MM.1S (cell line): ENCODE data around the gene KRT39.

Experiments
- DNase-seq: peaks from one replicate; pipeline ENCODE4 v3.0.0-alpha.2; 2015
- H2AFZ ChIP-seq: fragments of 300-600 bp; sonication (generic); 2 replicates; pipeline ENCODE4 v1.6.0; 2016; ENCODE audit warnings: antibody characterized with exemption, low read length
- H3F3A ChIP-seq: fragments of 300-600 bp; sonication (generic); 2 replicates; pipeline ENCODE4 v1.6.1; 2016; ENCODE audit warnings: mild to moderate bottlenecking, antibody characterized with exemption, low read length, moderate library complexity, mixed read lengths; ENCODE audit not compliant: insufficient read depth
- H3K27ac ChIP-seq: fragments of 300-600 bp; sonication (generic); 2 replicates; pipeline ENCODE4 v1.5.1; 2016; ENCODE audit warnings: mild to moderate bottlenecking, low read length
- H3K27me3 ChIP-seq: fragments of 300-600 bp; sonication (generic); replicated peaks from 2 replicates; pipeline ENCODE4 v1.6.0; 2016; ENCODE audit warnings: low read length; ENCODE audit not compliant: insufficient read depth
- H3K36me3 ChIP-seq: fragments of 300-600 bp; sonication (generic); replicated peaks from 2 replicates; pipeline ENCODE4 v1.6.1; 2016; ENCODE audit warnings: mild to moderate bottlenecking, low read length, mixed read lengths; ENCODE audit not compliant: insufficient read depth
- H3K4me1 ChIP-seq: fragments of 300-600 bp; sonication (generic); 2 replicates; pipeline ENCODE4 v1.6.1; 2016; ENCODE audit warnings: low read length, mixed read lengths
- H3K4me2 ChIP-seq: fragments of 300-600 bp; sonication (generic); 2 replicates; pipeline ENCODE4 v1.6.0; 2016; ENCODE audit warnings: low read depth, low read length
- H3K4me3 ChIP-seq: fragments of 300-600 bp; sonication (generic); 2 replicates; pipeline ENCODE4 v1.5.1; 2016; ENCODE audit warnings: low read length, mixed read lengths
- H3K79me2 ChIP-seq: fragments of 300-600 bp; sonication (generic); 2 replicates; pipeline ENCODE4 v1.6.1; 2016; ENCODE audit warnings: mixed run types, low read length, mixed read lengths
- H3K9ac ChIP-seq: fragments of 300-600 bp; sonication (generic); 2 replicates; pipeline ENCODE4 v1.6.1; 2016; ENCODE audit warnings: low read length, mixed read lengths
- H3K9me2 ChIP-seq: fragments of 300-600 bp; sonication (generic); replicated peaks from 2 replicates; pipeline ENCODE4 v1.6.1; 2016; ENCODE audit warnings: mild to moderate bottlenecking, low read length, mixed read lengths; ENCODE audit not compliant: insufficient read depth
- H3K9me3 ChIP-seq: fragments of 300-600 bp; sonication (generic); replicated peaks from 2 replicates; pipeline ENCODE4 v1.6.1; 2016; ENCODE audit warnings: mild to moderate bottlenecking, low read length, mixed read lengths; ENCODE audit not compliant: insufficient read depth
- H4K20me1 ChIP-seq: fragments of 300-600 bp; sonication (generic); 2 replicates; pipeline ENCODE4 v1.6.1; 2016; ENCODE audit warnings: mild to moderate bottlenecking, low read length, moderate library complexity, mixed read lengths; ENCODE audit not compliant: insufficient read depth
- CTCF ChIP-seq: fragments of 300-600 bp; sonication (generic); IDR thresholded peaks from 2 replicates; pipeline ENCODE4 v1.5.1; 2016; ENCODE audit warnings: antibody characterized with exemption, low read length, mixed read lengths
- EZH2 ChIP-seq: fragments of 300-600 bp; sonication (generic); optimal IDR thresholded peaks from 2 replicates; pipeline ENCODE3; 2017; ENCODE audit warnings: low read depth, mild to moderate bottlenecking, antibody characterized with exemption, low read length, mixed read lengths
- EZH2phosphoT487 ChIP-seq: fragments of 300-600 bp; sonication (generic); IDR thresholded peaks from 2 replicates; pipeline ENCODE4 v1.6.1; 2018; ENCODE audit warnings: antibody characterized with exemption, low read length

The KRT39 gene

DNA sequence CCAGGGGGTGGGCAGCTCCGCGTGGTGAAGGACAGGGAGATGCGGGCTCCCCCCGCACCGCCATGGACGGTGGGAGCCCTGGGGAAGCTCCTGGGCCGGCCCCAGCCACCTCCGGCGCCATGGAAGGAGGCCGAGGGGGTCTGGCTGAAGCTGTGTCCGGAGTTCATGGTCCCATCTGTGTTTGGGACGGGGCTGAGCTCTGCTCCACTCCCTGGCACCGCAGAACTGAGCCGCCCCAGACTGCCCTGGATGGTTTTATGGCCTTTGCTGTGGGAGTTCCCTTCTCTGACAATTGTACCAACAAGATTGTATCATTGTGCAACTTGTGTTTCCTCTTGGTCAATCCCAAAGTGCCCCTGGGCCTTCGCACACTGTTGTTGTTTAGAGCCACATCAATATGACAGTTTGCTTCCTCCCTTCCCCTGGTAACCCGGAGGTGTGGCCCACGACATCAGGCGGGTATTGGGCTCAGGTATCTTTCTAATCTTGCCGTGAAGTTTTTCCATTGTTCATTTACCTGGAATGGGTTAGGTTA, 30.2 kb downstream of the KRT39 start:
- Histone ChIP-seq H3K36me3 (no peaks in the 10 kb centered on the region), H4K20me1 (no peaks in the 10 kb centered on the region), H3K9me3 (no peaks in the 10 kb centered on the region), H3K4me2 (no peak overlapping the region), H3F3A (no peaks in the 10 kb centered on the region), H3K4me3 (no peak overlapping the region), H3K27ac (no peak overlapping the region), H2AFZ (no peak overlapping the region), H3K79me2 (no peaks in the 10 kb centered on the region), H3K9ac (no peak overlapping the region), H3K27me3 (no peaks in the 10 kb centered on the region), H3K4me1 (no peaks in the 10 kb centered on the region), H3K9me2 (no peaks in the 10 kb centered on the region)
- DNase-seq: no peak
- TF ChIP-seq EZH2 (no peak), CTCF (no peak), EZH2phosphoT487 (no peak)

GRCh38 chr17:40935624-40936023, 31.1 kb downstream of the KRT39 start:
- Histone ChIP-seq H3K9me3 (no peaks in the 10 kb centered on the region), H3K4me2 (no peak overlapping the region), H3K79me2 (no peaks in the 10 kb centered on the region), H3K27ac (no peak overlapping the region), H4K20me1 (no peaks in the 10 kb centered on the region), H2AFZ (no peak overlapping the region), H3K4me1 (no peaks in the 10 kb centered on the region), H3K36me3 (no peaks in the 10 kb centered on the region), H3K27me3 (no peaks in the 10 kb centered on the region), H3K9me2 (no peaks in the 10 kb centered on the region), H3K9ac (no peak overlapping the region), H3F3A (no peaks in the 10 kb centered on the region), H3K4me3 (no peak overlapping the region)
- no peak for TF ChIP-seq EZH2phosphoT487
- TF ChIP-seq CTCF: no peak
- TF ChIP-seq EZH2: no peak
- DNase-seq: no peak

- H2AFZ ChIP-seq: no peak overlapping the region
- no peak overlapping the region for H3K4me3 ChIP-seq
- no peak overlapping the region for H3K4me2 ChIP-seq
- H3K27ac ChIP-seq: no peak overlapping the region
- TF ChIP-seq EZH2: no peak
- no peak for TF ChIP-seq CTCF
- TF ChIP-seq EZH2phosphoT487: no peak
- no peaks in the 10 kb centered on the region for H3K9me2 ChIP-seq
- no peak overlapping the region for H3K9ac ChIP-seq
- H4K20me1 ChIP-seq: no peaks in the 10 kb centered on the region
- DNase-seq: no peak
- no peaks in the 10 kb centered on the region for H3K79me2 ChIP-seq
- no peaks in the 10 kb centered on the region for H3F3A ChIP-seq
- H3K4me1 ChIP-seq: no peaks in the 10 kb centered on the region
- no peaks in the 10 kb centered on the region for H3K9me3 ChIP-seq
- no peaks in the 10 kb centered on the region for H3K36me3 ChIP-seq
- no peaks in the 10 kb centered on the region for H3K27me3 ChIP-seq
Observed at GRCh38 chr17:40932608-40933007, 34.1 kb downstream of the KRT39 start.
